NOMO-1 treated with dmso at 0.1 percent for 144 hours (cell line): ENCODE measurements around the gene ARMC6.
A peak's percentile ranks its signal among the peaks of the same experiment; 100 is the strongest.

ENCODE experiments used
- DNase-seq: peaks from one replicate; lab custom pipeline; 2025; ENCODE audit not compliant: unreplicated experiment; lab: John Stamatoyannopoulos, UW

The ARMC6 gene

DNA sequence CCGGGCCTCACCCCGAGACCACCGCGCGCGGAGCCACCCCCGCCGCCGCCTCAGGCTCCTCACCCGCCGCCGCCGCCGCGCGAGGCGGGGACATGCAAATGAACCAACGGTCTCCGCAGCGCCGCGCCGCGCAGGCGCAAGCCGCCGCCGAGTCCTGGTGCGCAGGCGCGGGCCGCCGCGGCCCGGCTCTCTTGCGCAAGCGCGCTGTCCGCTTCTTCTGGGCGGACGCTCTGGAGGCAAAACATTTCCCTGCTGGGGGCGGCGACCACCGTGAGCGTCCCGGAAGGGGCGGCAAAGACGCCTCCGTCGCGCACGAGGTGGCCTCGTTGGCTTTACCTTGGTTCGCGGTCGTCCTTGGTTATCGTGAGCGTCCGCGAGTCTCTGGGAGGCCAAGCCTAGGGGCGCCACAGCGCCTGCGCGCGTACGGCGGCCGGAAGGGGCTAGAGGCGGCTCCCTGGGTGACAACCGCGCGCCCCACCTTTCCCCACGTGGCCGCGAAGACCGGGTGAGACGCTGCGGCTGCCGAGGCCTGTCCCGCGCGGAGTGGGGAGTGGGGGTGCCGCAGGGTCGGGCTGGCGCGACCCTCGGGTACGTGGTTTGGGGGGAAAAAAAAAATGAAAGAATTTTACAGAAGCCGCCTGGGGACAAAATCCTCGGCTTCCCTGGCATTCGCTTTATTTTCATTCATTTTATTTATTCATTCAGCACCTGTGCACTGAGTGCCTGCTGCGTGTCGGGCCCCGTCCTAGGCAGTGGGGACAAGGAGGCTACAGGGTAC, at the start of gene ARMC6, which contains the start of gene SUGP2:
TSS of gene ARMC6 (plus strand) at position 178 of the 778 bp plus-strand sequence. CDS start 607 bp downstream, outside the sequence.
TSS of gene SUGP2 (minus strand) at position 92 of the 778 bp plus-strand sequence. CDS start 2,446 bp downstream, outside the sequence.
- DNase-seq: peak; percentile 85

DNA sequence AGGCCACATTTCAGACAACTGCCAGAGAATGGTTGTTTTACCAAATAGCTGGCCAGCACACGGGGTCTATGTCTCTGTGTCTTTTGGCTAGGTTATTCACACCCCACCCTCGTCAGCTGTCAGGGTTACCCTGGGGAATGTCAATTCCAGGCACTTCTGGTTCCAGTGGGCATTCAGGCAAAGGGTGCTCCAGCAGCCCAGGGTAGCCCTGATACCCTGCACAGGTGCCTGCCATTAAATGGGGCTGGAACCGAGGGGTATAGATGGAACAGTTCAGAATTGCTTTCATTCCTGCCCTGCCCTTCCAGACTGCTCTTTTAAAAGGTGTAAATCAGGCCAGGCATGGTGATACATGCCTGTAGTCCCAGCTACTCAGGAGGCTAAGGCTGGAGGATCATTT, 49.2 kb upstream of the ARMC6 start:
- DNase-seq: no peak

DNA sequence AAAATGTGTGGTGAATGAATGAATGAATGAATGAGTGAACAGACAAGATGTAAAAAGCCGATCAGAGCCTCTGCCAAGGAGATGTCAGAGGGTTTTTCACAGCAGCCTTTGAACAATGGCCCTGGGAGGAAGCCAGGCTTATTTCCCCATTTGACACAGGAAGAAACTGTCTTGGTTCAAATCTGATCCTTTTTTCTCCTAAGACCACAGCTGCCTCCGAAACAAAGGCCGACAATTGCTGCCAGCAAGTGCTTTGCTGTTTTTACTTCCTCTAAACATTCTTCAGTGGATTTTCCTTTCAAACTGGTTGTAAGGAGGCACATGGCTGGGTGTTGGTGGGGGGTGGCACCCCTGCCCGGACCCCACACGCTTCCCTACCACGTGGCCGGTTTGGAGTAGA, 48.1 kb upstream of the ARMC6 start:
- peak; percentile 57 for DNase-seq

DNA sequence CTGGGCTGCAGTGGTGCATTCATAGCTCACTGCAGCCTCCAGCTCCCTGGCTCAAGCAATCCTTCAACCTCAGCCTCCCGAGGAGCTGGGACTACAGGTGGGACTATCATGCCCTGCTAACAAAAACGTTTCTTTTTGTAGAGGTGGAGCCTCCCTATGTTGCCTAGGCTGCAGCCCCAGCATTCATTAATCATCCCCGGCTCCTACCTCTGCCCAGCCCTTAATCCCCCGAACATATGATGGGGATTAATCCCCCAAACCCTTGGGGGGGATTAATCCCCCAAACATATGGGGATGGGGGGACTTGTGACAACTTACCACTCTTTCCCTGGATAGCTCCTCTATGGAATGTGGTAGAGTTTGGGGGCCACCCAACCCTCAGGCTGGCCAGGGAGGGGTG, 45.9 kb upstream of the ARMC6 start:
- no peak for DNase-seq

DNA sequence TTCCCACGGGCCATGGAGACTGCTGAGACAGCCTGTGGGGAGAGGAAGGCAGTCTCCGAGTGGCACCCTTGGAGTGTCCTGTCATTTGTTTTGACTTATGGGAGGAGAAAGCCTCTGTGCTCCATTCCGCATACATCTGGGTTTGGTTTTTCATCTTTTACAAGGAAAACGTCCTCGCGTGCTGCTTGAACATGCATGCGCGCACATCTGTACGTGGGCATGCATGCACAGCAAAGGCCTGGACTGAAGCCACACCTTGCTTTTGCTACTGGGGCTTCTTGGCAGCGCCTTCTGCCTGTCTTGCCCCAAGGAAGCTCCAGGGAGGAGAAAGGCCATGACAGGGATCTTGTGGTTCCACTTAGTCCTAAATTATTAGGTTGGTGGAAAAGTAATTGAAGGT, 44.1 kb upstream of the ARMC6 start:
- no peak for DNase-seq

DNA sequence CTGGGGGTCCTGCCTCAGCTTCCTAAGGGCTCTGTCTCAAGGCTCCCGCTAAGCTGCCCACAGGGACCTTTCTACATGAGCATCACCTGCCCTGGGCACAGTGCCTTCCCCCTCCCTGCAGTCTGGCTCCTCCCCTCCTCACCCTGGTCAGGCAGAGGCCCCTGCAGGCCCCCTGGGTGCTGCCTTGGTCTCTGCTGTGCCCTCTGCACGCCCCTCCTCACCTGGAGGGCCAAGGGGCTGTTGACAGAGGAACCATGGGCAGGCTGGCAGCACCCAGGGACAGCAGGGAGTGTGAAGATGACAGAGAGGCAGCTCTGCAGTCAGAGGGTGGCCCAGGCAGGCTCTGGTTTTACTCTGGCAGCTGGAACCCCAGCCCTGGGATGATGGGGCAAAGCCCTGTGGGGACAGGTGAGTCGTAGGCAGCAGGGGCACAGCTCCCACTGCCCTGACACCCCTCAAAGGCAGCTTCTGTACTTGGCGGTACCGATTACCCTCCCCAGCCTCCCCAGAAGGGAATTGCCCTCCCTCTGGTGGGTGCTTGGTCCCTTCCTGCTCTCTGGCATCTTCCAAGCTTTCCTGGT, 43.2 kb upstream of the ARMC6 start:
- DNase-seq: no peak

DNA sequence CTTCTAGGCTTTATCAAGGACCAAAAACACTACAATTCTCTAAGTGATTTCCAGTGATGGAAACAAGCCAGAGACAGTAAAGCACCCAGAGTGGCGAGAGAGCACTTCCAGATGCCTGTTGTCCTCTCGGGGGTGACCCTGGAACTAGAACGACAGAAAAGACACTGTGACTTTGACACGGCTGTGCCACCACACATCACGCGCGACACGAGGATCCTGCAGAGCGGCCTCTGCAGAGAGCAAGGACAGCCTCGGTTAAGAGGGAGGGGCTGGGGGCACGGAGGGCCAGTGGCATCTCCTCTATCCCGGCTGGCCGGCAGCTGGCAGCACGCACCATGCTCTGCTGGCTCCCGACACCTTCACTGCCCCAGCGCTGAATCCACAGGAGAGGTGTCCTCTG, 42.4 kb upstream of the ARMC6 start:
- no peak for DNase-seq

DNA sequence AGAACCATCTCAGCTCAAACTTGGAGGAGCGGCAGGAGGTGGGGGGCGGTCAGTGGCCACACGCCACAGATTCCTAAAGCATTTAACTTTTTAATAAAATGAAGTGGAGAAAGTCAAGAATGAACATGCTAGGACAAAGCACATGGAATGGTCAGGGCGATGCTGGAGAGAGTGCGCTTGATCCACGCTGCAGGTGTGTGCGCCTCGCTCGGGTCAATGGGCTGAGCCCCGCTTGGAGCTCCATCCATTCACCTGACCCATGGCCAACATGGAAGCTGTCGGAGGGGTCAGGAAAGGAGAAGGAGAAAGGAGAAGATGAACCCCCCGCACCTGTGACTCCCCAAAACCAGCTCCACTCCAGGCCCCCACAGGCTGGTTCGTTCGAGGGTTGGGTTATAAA, 41.9 kb upstream of the ARMC6 start:
- no peak for DNase-seq

DNA sequence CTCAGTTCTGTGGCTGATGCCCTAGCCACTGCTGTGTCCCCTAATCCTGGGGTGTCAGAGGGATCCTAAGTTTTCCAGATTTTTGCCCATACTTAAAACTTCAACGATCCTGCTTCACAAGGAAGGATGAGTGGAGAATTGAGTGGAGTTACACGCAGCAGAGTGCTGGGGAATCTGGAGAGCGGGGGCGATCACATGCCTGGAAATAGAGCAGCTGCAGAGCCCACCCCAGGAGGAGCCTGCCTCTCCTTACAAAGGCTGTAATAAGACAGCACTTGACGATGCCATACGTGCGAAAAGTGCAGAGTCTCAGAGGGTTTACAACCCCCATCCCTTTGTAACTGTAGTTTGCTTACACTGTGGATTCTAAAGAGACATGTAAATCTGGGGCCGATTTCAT, 40.7 kb upstream of the ARMC6 start:
- DNase-seq: no peak

DNA sequence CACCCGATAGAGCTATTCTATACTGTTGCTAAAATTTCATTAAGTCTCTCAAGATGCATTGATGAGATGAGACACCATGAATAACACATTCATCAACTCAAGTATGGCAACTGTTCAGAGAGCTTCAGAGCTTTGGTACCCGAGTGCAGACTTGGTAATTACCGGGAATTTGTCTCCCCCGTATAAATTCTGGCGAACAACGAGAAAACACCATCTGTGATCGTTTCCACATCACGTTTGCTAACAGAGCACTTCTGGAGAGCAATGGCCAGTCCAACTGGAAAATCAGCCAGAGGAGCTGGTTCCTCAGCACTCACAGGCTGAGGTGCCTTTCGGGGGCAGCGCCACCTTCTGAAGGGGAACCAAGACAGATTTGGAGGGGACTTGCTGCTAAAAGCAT, 40.3 kb upstream of the ARMC6 start:
- no peak for DNase-seq

DNA sequence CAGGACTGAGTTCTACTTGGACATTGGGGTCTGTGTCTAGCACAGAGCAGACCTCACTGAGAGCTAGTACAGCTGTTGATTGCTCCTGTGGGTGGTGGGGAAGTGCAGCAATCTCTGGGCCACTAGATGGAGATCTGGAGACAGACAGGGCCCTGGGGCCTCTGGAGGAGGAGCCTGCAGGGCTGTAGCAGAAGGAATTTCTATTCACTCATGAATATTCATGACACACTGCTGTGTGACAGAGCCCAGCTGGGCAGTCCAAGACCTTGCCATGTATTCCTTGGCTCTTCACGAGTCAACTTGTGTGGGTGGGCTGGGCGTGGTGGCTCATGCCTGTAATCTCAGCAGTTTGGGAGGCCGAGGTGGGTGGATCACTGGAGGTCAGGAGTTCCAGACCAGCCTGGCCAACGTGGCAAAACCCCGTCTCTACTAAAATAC, 37.6 kb upstream of the ARMC6 start:
- DNase-seq: peak; percentile 49

DNA sequence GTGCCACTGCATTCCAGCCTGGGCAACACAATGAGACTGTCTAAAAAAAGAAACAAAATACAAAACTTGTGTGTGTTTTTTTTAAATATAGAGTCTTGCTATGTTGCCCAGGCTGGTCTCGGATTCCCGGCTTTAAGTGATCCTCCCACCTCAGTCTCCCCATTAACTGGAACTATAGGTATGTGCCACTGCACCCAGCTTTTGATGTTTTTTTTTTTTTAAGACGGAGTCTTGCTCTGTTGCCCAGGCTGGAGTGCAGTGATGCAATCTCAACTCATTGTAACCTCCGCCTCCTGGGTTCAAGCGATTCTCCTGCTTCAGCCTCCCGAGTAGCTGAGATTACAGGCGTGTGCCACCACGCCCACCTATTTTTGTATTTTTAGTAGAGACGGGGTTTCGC, 37.1 kb upstream of the ARMC6 start:
- DNase-seq: no peak

DNA sequence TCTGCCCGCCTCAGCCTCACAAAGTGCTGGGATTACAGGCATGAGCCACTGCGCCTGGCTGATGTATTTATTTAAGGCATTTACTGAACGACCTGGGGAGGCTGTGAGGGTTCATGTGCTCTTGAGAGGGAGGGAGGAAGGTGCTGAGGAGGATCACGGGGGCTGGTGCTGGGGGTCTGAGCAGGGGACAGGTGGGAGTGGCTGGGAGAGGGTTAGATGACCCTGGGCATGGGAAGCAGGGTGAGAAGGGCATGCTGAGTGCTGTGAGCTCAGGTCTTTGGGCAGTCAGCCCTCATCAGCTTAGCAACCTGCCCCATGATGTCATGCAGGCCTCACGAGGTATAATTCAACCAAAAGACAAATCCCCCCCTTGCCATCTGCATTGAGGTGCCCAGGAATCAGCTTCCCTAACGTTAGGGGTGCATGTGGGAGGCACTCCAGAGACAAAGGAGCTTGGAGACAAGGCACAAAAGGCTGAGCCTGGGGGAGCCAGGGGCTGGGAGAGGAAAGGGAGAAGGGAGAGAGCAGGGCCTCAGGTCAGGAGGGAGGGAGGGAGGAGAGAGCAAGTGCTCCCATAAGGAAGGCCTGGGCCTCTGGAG, 36.5 kb upstream of the ARMC6 start:
- DNase-seq: no peak

DNA sequence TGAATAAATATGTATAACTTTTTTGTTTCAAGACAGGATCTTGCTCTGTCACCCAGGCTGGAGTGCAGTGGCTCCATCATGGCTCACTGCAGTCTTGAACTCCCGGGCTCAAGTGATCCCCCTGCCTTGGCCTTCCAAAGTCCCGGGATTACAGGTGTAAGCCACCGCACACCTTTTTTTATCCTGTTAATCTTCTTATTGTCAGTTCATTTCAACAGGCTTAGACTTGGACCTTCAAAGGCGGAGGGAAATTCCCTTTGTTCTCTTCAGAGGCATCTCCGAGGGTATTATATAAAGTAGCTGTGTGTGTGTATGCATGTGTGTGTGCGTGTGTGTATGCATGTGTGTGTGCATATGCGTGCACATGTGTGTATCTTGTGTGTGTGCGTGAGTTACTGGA, 35.1 kb upstream of the ARMC6 start:
- no peak for DNase-seq

DNA sequence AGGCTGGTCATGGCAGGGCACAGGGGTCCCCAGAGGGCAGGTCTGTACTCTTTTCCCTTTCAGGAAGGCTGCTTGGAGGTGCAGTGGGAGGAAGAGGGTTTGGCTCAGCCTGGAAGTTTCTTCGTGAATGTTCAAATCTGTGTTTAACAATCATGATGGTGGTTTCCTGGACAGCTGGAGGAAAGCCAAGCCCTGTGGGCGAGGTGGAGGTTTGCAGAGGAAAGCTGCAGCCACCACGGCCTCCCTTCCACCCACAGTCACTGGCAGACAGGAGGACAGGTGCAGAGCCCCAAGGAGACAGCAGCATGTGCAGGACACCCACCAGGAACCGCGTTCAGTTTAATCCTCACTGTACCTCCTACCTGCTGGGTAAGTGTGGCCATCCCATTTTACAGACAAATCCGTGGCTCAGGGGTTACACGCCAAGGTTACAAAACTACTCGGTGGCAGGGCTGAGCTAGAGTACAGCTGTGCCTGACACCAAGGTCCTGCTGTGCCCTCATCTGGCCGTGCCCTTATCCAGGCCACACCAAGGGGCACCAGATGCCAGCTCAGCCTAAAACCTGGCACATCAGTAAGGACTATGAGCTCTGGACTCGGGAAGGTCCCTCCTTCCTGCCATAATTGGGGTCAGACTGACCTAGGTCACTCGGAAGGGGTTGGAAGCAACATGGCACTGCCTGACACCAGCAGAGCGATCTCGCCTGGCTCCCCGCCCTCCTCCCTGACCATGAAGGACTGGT, 34.2 kb upstream of the ARMC6 start:
- DNase-seq: no peak

DNA sequence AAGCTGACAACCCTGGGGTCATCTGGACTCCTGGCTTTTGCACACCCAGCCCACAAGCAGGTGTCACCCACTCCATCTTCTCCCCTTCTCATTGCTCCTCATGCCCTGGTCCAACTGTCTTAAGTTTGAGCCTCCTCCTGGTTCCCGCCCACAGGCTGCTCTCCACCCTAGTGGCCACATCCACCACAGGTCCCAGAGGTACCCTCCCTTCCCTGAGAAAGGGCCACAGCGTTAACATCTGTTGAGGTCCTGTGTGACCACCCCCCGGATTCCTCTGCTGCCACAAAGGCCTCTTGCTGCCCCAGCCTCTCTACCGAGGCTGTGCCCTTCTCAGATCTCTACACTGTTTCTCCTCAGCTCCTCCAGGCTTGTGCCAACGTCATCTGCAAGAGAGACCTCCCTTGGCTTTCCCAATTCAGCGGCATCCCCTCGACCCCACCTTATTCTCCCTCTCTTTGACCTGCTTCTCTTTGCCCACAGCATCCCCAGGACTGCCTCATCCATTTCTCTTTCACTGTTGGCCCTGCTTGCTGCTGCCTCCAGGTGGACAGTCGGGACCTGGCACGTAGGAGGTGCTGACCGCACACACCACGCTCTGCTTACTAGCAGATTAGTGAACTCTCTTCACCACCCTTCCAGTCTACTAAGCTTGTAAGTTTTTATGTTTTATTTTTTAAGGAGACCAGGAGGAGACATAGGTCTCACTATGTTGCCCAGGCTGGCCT, 33.3 kb upstream of the ARMC6 start:
- no peak for DNase-seq

DNA sequence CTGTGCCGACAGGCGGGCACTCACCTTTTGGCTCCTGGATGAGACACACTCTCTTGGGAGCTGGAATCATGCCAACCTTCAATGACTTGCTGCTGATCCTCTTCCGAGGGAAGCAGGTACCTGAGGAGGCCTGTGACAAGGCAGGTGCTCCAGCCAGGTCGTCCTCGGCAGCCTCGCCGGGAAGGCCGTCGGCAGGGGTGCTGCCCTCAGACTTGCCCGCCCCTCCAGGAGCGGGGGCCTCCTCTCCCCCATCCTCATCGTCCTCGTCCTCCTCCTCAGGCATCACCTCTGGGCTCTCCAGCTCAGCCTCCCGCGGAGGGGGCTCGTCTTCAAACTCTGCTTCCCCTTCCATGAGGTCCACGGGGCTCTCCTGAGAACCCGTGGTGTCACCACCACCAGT, 29.3 kb upstream of the ARMC6 start:
- no peak for DNase-seq

DNA sequence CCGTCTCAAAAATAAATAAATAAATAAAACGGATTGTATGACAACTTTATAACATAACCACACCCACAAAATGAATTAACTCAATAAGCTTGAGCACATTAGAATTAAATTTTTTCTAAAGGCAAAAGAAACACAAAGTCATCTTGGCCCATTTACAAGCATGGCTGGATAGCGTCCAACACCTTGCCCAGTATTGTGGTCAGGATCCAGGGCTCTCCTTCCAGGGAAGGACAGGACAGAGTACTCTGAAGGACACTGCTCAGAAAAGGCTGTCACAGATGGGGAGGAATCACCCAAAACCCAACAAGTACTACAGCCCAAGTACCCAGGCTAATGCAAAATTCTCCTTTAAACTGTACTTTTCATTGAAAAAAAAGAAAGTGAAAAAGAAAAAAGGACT, 27.2 kb upstream of the ARMC6 start:
- no peak for DNase-seq

DNA sequence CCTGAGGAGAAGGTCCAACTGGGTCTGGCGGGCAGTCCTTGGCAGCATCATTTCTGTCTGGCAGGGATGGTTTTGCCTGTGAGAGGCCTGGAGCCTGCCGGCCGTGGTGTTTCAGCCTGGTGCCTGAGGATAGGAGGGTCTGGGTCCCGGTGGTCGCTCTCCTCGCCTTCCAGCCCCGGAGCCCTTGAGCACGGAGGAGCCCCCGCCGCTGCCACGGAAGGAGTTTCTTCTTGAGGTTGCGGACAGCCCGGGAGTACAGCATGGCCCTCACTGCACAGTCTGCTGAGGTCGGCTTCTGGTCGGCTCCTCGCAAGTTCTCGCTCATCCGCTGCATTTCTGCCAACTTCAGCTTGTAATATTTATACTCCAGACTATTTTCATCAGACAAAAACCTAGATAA, 23.5 kb upstream of the ARMC6 start:
- DNase-seq: no peak

DNA sequence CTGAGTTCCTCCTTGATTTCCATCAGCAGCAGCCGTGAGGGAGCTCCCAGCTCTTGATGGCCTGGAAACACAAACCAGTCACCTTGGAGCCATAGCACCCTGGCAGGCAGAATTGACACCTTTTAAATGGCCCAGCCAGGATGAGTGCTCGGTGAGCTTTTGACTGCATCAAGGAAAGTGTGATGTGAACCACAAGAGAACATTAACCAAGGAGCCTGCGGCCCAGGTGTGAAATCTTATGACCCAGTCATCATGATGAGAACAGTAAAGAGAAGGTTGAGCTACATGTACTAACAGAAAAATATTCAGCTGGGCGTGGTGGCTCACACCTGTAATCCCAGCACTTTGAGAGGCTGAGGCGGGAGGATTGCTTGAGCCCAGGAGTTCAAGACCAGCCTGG, 22.9 kb upstream of the ARMC6 start:
- DNase-seq: no peak

DNA sequence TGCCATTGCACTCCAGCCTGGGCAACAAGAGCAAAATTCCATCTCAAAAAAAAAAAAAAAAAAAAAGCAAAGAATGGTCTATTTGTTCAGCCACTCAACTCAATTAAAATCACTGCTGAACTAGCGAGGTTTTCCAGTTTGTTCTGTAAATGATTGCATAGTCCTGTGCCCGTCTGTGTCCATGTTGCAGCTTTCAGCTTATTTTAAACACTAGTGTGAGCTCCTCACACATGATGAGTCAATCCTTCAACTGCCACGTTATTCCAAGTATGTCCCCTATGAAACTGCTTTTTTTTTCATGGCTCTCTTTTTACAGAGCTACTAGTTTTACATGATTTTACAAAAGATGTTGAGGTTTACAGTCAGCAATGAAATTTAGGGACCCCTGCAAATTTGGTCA, 12.3 kb upstream of the ARMC6 start:
- no peak for DNase-seq
